Measurements from ENCODE around the gene FBRS. TPM values are rescaled to one million over a fixed set of nuclear protein-coding genes. Genes with fewer than 3 reads are reported as not detected.

FBRS gene
- total RNA-seq (100 to 1,000 TPM; 159 to 186 (median 167) TPM), total RNA-seq (68.3 to 212 (median 131) reads per million in 29 experiments)
- 61.9 TPM for total RNA-seq (2013)

DNA sequence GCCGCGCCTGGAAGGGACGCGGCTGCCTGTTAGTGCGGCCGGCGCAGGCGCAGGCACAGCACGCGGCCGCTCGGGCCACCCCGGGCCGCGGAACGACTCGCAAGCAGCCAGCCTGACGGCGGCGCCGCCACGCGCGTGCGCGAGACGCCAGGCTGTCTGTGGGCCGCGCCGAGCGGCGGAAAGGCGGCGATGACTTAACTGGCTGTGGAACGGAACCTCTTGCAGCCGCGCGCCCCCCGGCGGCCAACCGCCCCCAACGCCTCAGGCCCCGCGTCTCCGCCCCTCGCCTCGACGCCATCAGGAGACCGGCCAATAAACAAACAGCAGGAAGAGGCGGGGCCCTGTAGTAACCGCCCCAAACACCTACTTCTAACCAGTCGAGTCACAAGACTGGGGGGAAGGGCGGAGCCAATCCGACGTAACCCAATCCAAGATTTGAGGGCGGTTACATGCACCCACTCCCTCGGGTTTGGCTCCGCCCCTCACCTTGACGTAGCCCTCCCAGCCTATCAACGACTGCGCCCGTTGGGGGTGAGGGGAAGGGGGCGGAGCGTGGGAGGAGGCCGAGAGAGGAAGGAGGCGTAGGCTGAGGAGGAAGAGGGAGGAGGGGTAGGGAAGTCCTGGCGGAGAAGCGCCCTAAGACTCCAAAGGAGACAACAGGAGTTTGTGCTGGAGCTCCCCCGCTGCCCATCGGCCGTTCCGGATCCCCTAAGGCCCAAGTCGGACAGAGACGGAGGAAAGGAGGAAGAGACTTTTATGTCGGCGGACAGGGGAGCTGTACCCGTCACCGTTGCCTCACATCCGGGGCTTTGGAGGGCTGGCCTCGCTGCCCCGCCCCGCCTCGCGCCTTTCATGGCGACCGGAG is at the start of gene FBRS:
Gene FBRS, plus strand, starts transcription at position 566 of the 865 bp plus-strand sequence. CDS start 1,088 bp downstream, outside the sequence.
- ChIA-PET CTCF (interaction anchor here in 1 of 2 donors (0.6 to 2.0 kb wide), 5 partner anchors 8 to 733 kb away, joined by 3 to 16 read pairs (median 4); partner anchors contain the start of genes DCTPP1 and ZNF764), POLR2A (interaction anchor here (0.6 to 1.0 kb wide), 5 partner anchors 24 to 1673 kb away, joined by 3 to 4 read pairs (median 3); partner anchors contain the start of gene LAT (in 1 of the 2))
- H3K27me3 ChIP-seq (replicated peaks in 1 of 2; ENCODE audit: control insufficient read depth in 2 of 2, extremely low read depth in 1 of 2, insufficient read depth in 2 of 2, low read length in 1 of 2): no peaks in the 10 kb centered on the region

DNA sequence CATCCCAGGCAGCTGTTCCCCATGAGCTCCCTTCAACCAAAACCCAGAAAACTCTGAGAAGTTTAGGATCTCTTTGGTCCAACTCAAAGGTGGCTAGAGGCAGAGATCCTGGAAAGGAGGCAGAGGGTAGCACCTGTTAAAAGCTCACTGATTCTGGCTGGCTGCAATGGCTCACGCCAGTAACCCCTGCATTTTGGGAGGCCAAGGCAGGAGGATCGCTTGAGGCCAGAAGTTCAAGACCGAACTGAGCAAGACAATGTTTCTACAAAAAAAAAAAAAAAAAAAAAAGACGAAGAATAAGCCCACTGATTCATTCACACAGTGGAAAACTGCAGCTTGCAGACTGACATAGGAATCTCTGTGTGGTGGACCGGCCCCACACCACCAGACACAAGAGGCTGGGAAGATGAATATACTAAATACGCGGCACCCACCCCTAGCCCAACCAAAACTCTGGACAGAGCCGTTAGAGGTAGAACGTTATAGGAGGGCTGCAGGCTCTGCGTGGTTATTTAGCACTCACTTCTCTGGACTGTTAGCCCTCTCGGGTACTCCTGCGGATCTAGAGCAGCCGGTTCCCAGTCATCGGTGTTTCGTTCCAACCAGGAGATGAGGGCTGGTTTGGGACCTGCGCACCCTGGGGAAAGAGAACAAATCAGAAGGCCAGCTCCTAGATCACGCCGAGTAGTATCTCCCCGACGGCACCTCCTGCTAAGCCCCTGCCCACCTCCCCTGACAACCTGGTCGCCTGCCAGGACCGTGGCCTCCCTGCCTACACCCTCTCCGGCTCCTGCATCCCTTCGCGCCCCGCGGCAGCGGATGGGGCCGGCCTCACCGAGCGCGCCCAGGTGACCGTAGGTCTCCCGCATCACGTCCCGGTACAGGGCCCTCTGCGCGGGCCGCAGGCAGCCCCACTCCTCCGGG is 49.0 kb upstream of the FBRS start:
- H3K9me3 ChIP-seq: no peaks in the 10 kb centered on the region
- 9% methylated on average over 31 of the region's 40 CpGs for WGBS (ENCODE audit: insufficient coverage)
- Mint-ChIP-seq H3K27ac (peak overlapping the region; percentile 81 to 98), H3K4me1 (peaks cover 17 to 27% (median 21%) of the 10 kb centered on the region in 3 donors), H3K9me3 (no peaks in the 10 kb centered on the region), H3K36me3 (peaks cover 15% of the 10 kb centered on the region), H3K4me3 (peak overlapping the region; percentile 85 to 94 (median 92)), H3K27me3 (no peaks in the 10 kb centered on the region)
- ChIA-PET CTCF (interaction anchor here in 1 of 2 donors (0.6 to 1.4 kb wide), 5 partner anchors 37 to 179 kb away, joined by 3 to 7 read pairs (median 3); partner anchors contain the start of genes DCTPP1 and PRR14), POLR2A (interaction anchor here in 1 of 2 donors (1.2 kb wide), 1 partner anchor 37 kb away, joined by 6 read pairs; the partner anchor contains the start of gene ZNF688)
- H3K27ac ChIP-seq (ENCODE audit: low read length): peak overlapping the region; percentile 92
- peaks cover 3 to 21% of the 10 kb centered on the region in 2 experiments for H3K4me1 ChIP-seq (ENCODE audit: control insufficient read depth in 1 of 2, extremely low read depth in 1 of 2, insufficient read depth in 2 of 2, low read length in 2 of 2)
- H3K27me3 ChIP-seq (replicated peaks in 1 of 2; ENCODE audit: control insufficient read depth in 2 of 2, extremely low read depth in 1 of 2, insufficient read depth in 2 of 2, low read length in 1 of 2): no peaks in the 10 kb centered on the region
- ATAC-seq (replicated peaks in 1 of 4) (peak; percentile 30 to 70 (median 60)), DNase-seq (peak in 25 of 35 experiments; percentile 1 to 53 (median 30))
- H3K4me3 ChIP-seq (ENCODE audit: control insufficient read depth in 1 of 2, extremely low read depth in 1 of 2, low read length in 1 of 2): peak overlapping the region; percentile 71 to 89
- peaks cover 9 to 25% of the 10 kb centered on the region in 2 donors for H3K36me3 ChIP-seq (ENCODE audit: control insufficient read depth in 2 of 2, extremely low read depth in 1 of 2, insufficient read depth in 1 of 2, low read length in 1 of 2)

More for the DNA sequence above, at the start of gene FBRS:
- Mint-ChIP-seq H3K27me3 (no peaks in the 10 kb centered on the region), H3K9me3 (no peaks in the 10 kb centered on the region), H3K4me1 (peaks cover 43 to 46% (median 46%) of the 10 kb centered on the region in 3 donors), H3K4me3 (peak within 1 kb of the TSS; percentile 91 to 98 (median 95)), H3K27ac (peak within 1 kb of the TSS; percentile 100), H3K36me3 (peaks cover 37% of the 10 kb centered on the region)
- peak; percentile 72 to 79 (median 73) for ATAC-seq (replicated peaks in 1 of 4)
- Histone ChIP-seq H3K4me1 (ENCODE audit: control insufficient read depth in 1 of 2, extremely low read depth in 1 of 2, insufficient read depth in 2 of 2, low read length in 2 of 2) (peaks cover 20 to 53% of the 10 kb centered on the region in 2 experiments), H3K4me3 (ENCODE audit: control insufficient read depth in 1 of 2, extremely low read depth in 1 of 2, low read length in 1 of 2) (peak within 1 kb of the TSS; percentile 88 to 97), H3K9me3 (no peaks in the 10 kb centered on the region), H3K36me3 (ENCODE audit: control insufficient read depth in 2 of 2, extremely low read depth in 1 of 2, insufficient read depth in 1 of 2, low read length in 1 of 2) (peaks cover 23 to 61% of the 10 kb centered on the region in 2 donors), H3K27ac (ENCODE audit: low read length) (peak within 1 kb of the TSS; percentile 99)
- DNase-seq: peak; percentile 99 to 100 (median 100)
- WGBS (ENCODE audit: insufficient coverage): under 1% methylated on average over 67 of the region's 86 CpGs

DNA sequence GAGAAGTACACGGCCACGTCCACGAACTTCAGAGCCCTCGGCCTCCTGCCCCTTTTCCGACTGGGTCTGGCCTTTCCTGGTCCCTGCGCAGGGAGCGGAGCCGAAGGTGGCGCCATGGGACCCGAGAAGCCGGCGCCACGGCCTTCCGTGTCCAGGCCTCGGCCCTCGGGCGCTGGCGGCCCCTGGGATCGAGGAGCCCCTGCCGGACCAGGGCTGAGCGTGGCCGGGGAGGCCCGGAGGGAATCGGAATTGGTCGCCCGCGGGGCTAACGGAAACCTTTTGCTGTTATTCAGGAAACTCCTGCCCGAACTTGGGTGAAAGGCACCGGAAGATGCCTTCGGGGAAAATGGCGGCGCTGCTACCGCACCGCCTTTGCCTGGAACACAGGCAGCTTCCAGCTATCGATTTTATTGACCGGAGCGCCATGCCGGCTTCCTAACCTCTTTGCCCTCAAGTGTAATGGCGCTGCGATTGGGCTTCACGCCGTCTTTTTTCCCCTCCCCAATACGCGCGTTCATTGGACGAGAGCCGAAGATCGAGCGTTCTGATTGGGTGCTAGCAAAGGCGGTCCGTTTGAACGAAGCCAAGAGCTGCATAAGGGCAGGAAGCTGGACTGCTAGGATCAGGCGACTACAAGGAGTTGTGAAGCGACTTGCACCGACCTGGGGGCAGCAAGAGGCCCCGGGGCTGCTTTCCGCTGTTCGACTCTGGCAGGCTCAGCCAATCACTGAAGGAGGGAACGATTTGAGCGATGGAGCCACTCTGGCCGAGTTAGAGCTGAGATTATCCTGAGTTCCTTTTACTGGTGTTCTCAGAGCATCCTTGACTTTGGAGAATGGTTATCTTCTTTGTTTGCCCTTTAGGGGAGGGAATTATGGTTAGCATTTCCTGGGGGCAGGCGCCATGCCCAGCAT is 48.0 kb upstream of the FBRS start, which contains the start of gene ZNF689:
Gene ZNF689, minus strand, starts transcription at position 464 of the 914 bp plus-strand sequence. Its CDS starts 348 bp downstream, at position 116.
- WGBS (ENCODE audit: insufficient coverage): under 1% methylated on average over 58 of the region's 63 CpGs
- H3K9me3 Mint-ChIP-seq: no peaks in the 10 kb centered on the region

DNA sequence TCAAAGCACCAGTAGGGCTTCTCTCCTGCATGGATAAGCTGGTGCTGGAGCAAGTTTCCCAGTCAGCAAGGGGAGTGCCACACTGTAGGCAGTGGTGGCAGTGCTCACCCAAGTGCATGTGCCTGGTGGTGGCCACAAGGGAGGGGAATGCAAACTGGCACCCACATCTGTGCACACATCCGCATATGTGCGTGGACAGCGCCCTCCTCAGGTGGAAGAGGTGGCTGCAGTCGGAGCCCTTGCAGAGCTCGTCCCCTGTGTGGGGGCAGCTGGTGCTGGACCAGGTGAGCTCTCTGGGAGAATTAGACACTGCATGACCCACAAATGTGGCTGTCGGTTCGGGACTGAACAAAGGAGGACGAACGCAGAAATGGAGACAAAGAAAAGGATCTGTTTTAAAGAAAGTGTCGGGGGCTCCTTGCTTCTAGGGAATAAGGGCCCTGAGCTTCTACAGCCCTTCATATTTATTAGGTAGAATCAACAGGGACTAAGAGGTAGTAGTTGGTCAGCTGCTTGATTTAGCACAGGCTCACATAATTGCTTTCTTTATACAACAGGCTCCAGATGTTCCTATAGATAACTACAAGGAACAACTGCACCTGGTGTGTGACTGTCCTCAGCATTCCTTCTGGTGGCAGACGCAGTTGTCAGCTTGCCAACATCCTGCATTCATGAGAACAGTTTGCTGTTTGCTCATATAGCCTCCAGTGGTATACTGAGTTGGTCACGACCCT is 42.7 kb upstream of the FBRS start:
- ATAC-seq (replicated peaks in 1 of 4): peak; percentile 63 to 74 (median 64)
- Mint-ChIP-seq H3K27me3 (no peaks in the 10 kb centered on the region), H3K27ac (no peak overlapping the region), H3K9me3 (no peaks in the 10 kb centered on the region), H3K4me1 (peaks cover 0 to 1% (median 1%) of the 10 kb centered on the region in 3 donors), H3K4me3 (no peak overlapping the region), H3K36me3 (no peaks in the 10 kb centered on the region)
- POLR2A ChIA-PET: interaction anchor here in 1 of 2 donors (0.6 kb wide), 2 partner anchors 26 to 54 kb away, joined by 3 read pairs; no protein-coding TSS in a partner anchor
- no peaks in the 10 kb centered on the region for H3K9me3 ChIP-seq
- H3K4me1 ChIP-seq (ENCODE audit: control insufficient read depth in 1 of 2, extremely low read depth in 1 of 2, insufficient read depth in 2 of 2, low read length in 2 of 2): peaks cover under 1 to 8% of the 10 kb centered on the region in 2 experiments
- DNase-seq: peak; percentile 11 to 76 (median 63)
- no peak overlapping the region for H3K4me3 ChIP-seq (ENCODE audit: control insufficient read depth in 1 of 2, extremely low read depth in 1 of 2, low read length in 1 of 2)
- no peak overlapping the region for H3K27ac ChIP-seq (ENCODE audit: low read length)
- 48% methylated on average over 4 of the region's 12 CpGs for WGBS (ENCODE audit: insufficient coverage)
- H3K27me3 ChIP-seq (replicated peaks in 1 of 2; ENCODE audit: control insufficient read depth in 2 of 2, extremely low read depth in 1 of 2, insufficient read depth in 2 of 2, low read length in 1 of 2): peaks cover 0 to 2% of the 10 kb centered on the region in 2 experiments
- CTCF ChIA-PET: interaction anchor here (0.6 to 1.5 kb wide), 8 partner anchors 9 to 223 kb away, joined by 3 to 6 read pairs (median 3); partner anchors contain the start of genes DCTPP1 (in 1 of the 2) and ITGAL (in 1 of the 2)
- no peaks in the 10 kb centered on the region for H3K36me3 ChIP-seq (ENCODE audit: control insufficient read depth in 2 of 2, extremely low read depth in 1 of 2, insufficient read depth in 1 of 2, low read length in 1 of 2)

More for the DNA sequence above, 48.0 kb upstream of the FBRS start, which contains the start of gene ZNF689:
- ATAC-seq (replicated peaks in 1 of 4) (peak; percentile 85 to 91 (median 86)), DNase-seq (peak; percentile 76 to 97 (median 91))
- ChIA-PET CTCF (interaction anchor here in 1 of 2 donors (0.5 to 1.4 kb wide), 9 partner anchors 10 to 180 kb away, joined by 3 to 7 read pairs (median 3); partner anchors contain the start of genes DCTPP1 and PRR14), POLR2A (interaction anchor here in 1 of 2 donors (1.2 kb wide), 1 partner anchor 38 kb away, joined by 6 read pairs; the partner anchor contains the start of gene ZNF688)
- peak within 1 kb of the TSS; percentile 71 to 89 for H3K4me3 ChIP-seq (ENCODE audit: control insufficient read depth in 1 of 2, extremely low read depth in 1 of 2, low read length in 1 of 2)
- H3K4me1 ChIP-seq (ENCODE audit: control insufficient read depth in 1 of 2, extremely low read depth in 1 of 2, insufficient read depth in 2 of 2, low read length in 2 of 2): peaks cover 3 to 22% of the 10 kb centered on the region in 2 experiments
- H3K9me3 ChIP-seq: no peaks in the 10 kb centered on the region
- H3K27me3 ChIP-seq (replicated peaks in 1 of 2; ENCODE audit: control insufficient read depth in 2 of 2, extremely low read depth in 1 of 2, insufficient read depth in 2 of 2, low read length in 1 of 2): no peaks in the 10 kb centered on the region
- peaks cover 17 to 27% (median 21%) of the 10 kb centered on the region in 3 donors for H3K4me1 Mint-ChIP-seq
- peak within 1 kb of the TSS; percentile 85 to 94 (median 92) for H3K4me3 Mint-ChIP-seq
- H3K27ac Mint-ChIP-seq: peak within 1 kb of the TSS; percentile 95 to 98
- no peaks in the 10 kb centered on the region for H3K27me3 Mint-ChIP-seq
- H3K27ac ChIP-seq (ENCODE audit: low read length): peak within 1 kb of the TSS; percentile 92
- H3K36me3 ChIP-seq (ENCODE audit: control insufficient read depth in 2 of 2, extremely low read depth in 1 of 2, insufficient read depth in 1 of 2, low read length in 1 of 2): peaks cover 9 to 16% of the 10 kb centered on the region in 2 donors
- H3K36me3 Mint-ChIP-seq: peaks cover 8% of the 10 kb centered on the region

Measured in T-cell (primary cell).